SKM-1 (cell line): ENCODE measurements around the gene OPHN1.
"Not testable (repeated sequence)": the region's sequence is repeated elsewhere in the genome, so short reads cannot be mapped to it uniquely, and the experiment has no call there.

Source experiments
- DNase-seq: peaks from one replicate; lab custom pipeline; 2025; ENCODE audit not compliant: unreplicated experiment; lab: John Stamatoyannopoulos, UW

Gene OPHN1

DNA sequence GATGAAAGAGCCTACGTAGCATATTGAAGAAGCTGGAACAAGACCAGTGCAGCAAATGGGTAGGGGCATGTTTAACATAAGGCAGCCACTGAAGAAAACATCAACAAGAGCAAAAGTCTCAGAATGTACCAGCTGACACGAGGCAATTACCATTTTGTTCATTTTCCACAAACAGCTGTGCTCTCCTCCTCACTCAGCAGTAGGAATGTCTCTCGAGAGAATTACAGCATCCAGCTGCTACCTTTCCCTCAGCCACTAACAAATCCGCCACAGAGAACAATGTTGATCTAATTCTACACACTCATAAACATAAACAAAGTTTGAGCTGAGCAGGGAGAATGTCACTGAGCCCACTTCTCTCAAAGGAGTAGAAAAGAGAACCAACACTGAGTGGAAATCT lies 68.0 kb downstream of the OPHN1 start:
- DNase-seq: no peak

DNA sequence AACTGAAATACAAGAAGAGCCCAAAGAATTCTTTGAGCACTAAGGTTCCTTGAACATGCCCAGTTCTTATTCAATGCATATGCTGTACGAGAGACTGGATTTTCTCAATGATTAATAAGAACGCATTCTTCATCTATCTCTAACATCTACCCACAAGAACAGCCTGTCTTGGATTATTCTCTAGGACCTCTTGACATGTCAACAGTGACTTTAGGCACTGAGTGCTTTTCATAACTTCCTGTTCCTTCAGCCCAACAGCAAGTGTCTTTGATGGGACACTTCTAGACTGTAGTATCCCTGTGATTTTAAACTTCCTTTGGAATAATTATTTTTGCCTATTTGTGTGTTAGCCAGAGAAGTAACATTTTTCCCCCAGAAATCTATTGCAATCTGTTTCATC lies 69.3 kb downstream of the OPHN1 start:
- no peak for DNase-seq

DNA sequence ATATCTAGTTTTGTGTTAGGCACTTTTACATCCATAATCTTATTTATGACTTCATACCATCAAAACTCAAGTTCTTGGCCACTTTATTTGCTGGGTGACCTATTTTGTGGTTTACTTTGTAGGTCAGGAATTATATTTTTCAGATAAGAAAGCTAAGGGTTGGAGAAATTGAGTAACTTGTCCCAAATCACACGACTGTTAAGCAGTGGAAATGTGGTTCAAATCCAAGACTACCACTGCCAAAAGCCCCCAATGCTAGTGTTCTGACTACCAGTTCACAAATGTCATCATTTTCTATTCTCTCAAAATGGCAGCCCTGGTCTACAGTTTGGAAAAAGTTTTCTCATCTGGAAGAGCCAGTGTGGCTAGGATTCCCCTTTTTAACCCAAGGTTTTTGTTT lies 74.6 kb downstream of the OPHN1 start:
- DNase-seq: no peak

DNA sequence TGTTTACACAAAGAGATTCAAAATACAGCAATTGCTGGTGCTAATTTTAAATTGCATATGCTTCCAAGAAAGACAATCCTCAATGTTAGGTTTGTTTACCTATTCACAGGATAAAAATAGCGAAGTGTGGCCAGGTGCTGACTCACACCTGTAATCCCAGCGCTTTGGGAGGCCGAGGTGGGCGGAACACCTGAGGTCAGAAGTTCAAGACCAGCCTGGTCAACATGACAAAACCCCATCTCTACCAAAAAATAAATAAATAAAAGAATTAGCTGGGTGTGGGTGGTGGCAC lies 77.7 kb downstream of the OPHN1 start:
- DNase-seq: no peak

DNA sequence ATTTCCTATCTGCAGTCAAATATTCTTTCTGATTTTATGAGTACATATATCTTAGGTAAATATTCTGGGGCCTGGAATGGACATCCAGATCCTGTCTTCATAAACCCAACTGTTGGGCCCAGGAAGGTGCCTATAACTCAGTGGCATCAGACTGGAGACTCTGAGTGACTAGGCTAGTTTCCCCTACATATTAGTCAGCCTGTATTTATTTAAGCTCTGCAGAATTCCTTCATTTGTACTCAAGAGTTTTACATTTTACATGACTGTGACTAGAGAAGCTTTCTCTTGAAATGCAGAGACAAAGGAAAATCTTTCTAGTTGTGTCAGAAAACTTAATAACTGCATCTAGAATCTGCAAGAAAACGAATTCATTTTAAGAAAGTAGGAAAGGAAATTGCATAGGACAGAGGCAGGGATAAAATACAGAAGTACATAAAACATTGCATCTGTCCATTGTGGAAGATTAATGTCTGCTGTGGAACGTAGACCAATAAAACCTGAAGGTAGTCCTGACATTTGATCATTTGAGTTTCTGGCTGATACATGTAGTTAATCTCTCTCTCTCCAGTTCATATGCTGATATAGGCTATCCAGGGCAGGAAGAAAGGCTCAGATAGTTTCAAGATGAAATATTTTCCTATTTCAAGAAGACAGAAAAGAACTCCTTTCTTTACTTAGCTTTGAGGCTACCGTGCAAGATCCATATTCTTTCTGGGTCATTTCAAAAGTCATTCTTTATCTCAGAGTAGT lies 78.2 kb downstream of the OPHN1 start:
- no peak for DNase-seq

DNA sequence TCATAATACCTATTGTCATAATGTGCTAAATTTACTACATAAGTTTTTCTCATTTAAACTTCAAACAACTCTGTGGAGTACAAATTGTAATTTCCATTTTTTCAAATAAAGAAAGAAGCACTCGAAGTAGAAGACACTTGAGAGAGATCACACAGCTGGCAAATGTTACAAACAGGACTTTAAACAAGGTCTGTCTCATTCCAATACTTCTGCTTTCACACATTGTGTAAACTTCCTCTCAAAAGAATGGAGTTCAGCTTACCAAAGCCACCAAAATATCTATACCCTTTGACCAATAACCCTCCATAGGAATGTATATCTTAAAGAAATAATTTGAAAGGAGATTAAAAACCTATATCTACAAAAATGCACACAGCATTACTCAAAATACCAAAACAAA lies 88.3 kb downstream of the OPHN1 start:
- peak; percentile 1 for DNase-seq

DNA sequence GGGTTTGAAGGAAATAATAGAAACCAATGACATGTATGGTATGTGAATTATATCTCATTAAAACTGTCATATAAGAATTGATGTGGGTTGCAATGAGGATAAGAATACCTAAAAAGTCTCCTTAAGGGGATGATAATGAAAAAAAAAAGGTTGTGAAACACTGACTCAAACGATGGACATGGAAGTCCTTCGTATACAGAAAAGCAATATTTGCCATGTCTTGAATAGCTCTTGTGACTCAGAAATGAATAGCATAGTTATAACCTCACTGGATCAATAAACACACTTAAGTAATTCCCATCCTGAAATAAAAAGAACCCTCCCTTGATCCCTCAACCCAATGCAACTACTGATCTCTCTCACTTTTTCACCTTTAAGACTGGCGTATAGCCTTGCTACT lies 89.7 kb downstream of the OPHN1 start:
- no peak for DNase-seq

DNA sequence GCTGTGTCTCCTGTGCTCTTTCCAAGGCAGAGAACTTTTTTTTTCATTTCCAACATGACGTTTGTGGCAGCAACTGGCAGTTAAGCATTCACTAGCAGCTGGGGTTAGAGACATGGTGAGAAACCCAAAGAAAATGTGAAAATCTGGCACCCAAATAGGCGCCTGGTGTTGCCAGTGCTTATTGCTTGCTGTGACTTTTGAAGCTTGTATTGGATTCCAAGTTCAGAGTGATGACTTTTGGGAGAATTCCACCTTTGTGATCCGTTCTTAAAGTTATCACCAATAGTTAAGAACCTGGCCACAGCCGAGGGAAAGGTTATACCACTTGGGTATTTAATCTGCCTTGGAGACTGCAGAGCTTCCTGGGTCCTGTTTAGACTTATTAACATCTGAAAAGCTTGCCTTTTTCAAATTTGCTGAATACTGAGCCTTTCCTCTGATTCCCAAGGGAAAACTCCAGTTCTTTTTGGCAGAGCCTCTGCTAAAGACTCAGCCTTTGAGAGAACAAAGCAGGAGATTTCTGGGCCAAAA lies 101.0 kb downstream of the OPHN1 start:
- no peak for DNase-seq

DNA sequence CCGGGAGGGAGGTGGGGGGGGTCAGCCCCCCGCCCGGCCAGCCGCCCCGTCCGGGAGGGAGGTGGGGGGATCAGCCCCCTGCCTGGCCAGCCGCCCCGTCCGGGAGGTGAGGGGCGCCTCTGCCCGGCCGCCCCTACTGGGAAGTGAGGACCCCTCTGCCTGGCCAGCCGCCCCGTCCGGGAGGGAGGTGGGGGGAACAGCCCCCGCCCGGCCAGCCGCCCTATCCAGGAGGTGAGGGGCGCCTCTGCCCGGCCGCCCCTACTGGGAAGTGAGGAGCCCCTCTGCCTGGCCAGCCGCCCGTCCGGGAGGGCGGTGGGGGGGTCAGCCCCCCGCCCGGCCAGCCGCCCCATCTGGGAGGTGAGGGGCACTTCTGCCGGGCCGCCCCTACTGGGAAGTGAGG lies 106.5 kb downstream of the OPHN1 start:
- not testable (repeated sequence) for DNase-seq

DNA sequence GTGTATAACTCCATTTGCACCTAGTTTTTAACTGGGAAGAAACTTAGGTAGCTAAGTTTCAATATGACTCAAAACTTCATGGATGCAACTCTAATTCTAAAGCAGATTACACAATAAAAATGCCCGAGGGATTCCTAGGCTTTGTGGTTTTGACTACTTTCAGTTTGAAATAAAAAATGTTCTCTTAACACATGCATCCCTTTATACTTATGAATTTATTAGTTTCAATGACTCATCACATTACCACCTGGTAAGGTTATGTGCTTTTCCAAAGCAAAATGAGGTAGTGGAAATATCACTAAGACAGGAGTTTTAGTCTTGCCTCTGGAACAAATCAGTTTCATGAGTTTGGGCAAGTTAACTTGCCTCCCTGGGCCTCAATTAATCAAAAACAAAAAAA lies 125.5 kb downstream of the OPHN1 start:
- DNase-seq: no peak

DNA sequence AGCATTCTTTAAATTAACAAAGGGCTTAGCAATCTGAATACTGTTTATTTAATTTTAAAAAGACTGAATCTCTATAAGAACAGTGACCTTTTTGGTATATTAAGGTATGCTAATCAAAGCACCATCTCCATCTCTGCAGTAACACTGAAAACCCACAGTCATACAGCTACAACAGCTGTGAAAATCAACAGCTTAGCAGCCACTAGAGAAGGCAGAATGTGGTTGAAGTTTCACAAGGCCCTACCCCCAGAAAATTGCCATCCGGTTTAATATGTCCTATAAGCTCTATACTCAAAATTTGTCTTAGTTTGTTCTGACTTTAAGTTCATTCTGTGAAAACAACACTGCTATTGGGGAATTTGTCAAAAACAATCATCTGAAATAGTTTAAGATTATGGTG lies 128.7 kb downstream of the OPHN1 start:
- no peak for DNase-seq

DNA sequence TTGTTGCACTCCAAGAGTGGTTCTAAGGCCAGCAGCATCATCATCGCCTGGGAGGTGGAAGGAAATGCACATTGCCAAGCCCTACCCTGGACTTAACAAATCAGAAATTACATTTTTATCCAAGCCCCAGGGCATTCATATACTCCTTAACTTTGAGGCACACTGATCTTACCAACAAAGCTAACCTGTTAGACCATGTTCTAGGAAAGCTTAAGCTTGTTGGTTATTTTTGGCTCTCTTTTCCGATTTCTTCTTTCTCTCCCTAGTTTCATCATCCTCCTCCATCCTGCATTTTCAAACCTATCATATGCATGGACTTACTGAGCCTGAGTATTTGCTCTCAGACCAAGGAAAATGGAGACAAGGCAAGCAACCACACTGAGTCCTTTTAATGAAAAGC lies 133.4 kb downstream of the OPHN1 start:
- no peak for DNase-seq

DNA sequence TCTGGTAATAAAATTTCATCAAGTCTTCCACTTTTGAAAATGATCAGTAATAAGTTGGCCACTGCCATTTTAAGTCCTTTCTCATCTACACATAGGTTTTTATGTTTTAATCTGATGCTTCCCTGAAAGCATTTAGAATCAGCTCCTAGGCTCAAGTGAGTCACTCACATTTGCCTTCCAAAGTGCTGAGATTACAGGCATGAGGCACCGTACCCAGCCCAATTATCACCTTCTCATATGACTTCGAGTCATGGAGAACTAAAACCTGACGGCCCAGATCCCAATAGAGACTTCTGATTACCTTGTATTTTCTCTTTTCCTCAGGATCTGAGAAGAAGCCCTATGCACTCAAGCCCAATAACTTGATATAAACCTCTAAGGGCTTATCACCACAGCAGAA lies 140.8 kb downstream of the OPHN1 start:
- no peak for DNase-seq

DNA sequence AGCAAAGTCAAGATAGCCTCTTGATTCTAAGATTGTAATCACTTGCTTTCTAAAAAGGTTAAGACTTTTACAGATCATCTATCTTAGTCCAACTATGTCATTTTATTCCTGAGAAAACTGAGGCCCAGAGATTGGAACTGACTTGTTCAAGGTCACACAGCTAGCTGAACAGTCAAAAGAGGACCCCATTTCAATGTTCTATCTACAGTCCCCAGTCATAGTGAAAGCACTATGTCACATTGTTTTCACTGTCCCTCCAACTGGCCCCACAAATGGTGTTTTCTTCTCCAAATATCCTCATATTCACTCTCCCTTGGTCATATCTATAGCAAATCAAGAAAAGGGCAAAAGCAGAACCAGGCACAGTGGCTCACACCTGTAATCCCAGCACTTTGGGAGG lies 145.2 kb downstream of the OPHN1 start:
- DNase-seq: no peak

DNA sequence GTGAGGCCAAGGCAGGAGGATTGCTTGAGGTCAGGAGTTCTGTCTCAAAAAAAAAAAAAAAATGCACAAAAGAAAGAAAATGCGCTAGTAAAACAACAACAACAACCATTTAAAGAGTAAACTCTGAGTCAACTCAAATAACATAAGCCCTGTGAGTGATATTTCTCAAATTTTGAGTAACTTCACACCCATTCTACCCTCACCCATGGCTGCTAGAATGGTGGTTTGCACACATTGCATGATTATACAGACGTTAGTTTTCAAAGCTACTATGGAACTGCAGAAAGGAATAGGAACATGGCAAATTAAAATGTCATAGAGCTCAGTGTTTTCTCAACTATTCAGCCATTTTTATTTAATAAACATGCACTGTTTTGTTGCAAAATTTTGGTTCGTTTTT lies 145.9 kb downstream of the OPHN1 start:
- DNase-seq: no peak

DNA sequence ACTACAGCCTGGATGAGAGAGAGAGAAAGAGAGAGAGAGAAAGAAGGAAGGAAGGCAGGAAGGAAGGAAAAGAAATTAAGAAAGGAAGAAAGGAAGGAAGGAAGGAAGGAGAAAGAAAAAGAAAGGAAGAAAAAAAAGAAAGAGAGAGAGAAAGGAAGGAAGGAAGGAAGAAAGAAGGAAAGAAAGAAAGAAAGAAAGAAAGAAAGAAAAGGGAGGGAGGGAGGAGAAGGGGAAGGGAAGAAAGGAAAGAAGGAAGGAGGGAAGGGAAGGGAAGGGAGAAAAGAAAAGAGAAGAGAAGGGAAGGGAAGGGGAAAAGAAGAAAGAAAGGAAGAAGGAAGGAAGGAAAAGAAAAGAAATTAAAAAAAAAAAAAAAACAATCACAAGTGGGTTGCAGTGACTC lies 146.3 kb downstream of the OPHN1 start:
- DNase-seq: no peak

DNA sequence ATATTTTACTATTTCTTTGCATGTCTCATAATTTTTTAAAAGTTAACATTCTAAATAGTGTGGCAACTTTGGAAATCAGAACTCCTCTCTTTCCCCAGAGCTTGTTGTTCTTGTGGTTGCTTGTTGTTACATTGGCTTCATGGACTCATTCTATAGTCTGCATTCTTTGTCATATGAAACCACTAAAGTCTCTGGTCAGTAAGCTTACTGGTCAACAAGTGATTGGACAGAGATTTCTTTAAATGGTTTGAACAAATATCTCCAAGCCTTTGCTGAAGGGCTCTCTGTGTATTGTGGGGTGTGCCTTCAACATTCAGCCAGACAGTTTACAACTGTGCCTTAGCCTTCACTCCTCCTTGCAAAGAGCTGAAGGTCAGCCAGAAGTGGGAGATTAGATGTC lies 147.2 kb downstream of the OPHN1 start:
- no peak for DNase-seq

DNA sequence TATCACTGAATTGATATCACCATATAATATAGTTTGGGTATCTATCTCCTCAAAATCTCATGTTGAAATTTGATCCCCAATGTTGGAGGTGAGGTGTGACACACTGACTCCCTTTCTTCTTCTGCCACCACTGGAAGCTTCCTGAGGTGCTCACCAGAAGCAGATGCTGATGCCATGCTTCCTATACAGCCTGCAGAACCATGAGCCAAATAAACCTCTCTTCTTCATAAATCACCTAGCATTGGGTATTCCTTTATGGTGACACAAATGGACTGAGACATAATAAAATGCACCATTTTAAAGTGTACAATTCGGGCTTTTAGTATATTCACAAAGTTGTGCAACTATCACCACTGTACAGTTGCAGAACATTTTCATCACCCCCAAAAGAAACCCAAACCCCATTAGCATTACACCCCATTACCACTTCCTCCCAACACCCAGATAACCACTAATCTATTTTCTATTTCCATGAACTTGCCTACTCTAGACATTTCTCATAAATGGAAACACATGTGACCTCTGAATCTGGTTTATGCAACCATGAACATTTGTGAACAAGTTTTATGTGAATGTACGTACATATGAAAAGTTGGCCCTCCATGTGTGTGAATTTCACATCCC lies 148.9 kb downstream of the OPHN1 start:
- no peak for DNase-seq

DNA sequence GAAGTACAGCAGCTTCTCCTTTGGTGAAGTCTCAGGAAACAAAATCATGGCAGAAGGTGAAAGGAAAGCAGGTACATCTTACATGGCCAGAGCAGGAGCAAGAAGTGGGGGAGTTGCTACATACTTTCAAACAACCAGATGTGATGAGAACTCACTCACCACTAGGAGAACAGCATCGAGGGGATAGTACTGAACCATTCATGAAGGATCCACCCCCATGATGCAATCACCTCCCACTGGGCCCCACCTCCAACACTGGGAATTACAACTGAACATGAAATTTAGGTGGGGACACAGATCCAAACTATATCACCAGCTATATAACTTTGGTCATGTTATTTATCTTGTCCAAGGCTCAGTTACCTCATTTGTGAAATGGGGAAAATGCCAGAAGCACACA lies 159.4 kb downstream of the OPHN1 start:
- no peak for DNase-seq

DNA sequence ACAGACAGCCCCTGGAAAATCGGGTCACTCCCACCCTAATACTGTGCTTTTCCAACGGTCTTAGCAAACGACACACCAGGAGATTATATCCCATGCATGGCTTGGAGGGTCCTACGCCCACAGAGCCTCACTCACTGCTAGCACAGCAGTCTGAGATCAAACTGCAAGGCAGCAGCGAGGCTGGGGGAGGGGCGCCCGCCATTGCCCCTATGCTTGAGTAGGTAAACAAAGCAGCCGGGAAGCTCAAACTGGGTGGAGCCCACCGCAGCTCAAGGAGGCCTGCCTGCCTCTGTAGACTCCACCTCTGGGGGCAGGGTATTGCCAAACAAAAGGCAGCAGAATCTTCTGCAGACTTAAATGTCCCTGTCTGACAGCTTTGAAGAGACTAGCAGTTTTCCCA lies 168.5 kb downstream of the OPHN1 start:
- not testable (repeated sequence) for DNase-seq

DNA sequence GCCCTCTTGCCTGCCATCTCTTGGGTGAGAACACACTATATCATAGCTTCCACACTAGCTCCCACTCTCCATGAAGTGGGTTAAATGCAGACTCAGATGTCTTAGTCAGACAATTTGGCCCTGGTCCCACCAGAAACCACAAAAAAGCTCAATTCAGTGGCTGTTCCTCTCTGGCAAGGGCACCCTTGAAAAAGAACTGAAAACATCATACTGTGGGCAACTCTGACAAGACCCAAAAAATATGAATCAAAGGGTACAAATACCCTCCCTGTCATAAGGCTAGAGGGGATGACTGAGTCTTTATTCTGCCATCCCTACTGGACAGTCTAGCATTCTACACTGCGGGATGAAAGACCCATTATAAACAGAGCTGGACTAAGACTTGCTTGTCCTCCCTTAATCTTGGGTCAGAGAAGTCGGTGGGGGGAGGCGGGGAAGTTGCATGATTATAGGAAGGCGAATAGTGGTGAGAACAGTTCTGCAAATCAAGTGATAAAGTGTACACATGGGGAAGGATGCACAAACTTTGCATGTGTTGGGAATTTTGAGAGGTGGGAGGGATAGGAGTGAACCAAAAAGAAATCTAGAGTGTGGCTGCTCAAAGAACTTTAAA lies 172.1 kb downstream of the OPHN1 start:
- DNase-seq: no peak

DNA sequence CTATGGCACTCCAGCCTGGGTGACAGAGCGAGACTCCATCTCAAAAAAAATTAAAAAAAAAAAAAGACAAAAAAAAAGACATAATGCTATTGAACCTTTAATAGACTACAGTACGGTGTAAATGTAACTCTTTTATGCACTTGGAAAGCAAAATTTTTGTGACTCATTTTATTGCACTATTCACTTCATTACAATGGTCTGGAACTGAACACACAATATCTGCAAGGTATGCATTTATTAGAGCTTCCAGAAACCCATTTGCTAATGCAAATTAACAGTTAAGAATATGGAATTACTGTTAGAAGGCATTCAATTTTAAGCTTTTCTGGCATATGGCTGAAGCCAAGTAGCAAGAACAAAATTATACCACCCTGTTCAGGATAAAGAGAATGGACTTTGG lies 176.3 kb downstream of the OPHN1 start:
- no peak for DNase-seq
